ENCODE measurements around the gene ATL2.

DNA sequence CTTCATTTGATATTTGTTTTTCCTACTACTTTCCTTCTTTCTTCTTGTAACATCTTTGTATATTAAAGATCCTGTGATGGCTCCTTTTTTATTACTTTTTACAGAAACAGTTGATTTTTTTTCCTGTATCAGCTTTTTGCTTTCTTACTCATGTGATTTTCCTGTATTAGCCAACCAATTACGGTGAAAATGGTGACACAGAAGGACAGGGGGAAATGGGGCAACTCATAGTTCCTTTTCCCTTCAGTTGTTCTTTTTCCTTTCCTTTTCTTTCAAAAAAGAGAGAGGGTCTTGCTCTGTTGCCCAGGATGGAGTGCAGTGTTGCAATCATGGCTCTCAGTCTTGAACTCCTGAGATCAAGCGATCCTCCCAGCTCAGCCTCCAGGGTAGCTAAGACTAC lies 117.8 kb downstream of the ATL2 start:
- TF ChIP-seq, protein P1, sequence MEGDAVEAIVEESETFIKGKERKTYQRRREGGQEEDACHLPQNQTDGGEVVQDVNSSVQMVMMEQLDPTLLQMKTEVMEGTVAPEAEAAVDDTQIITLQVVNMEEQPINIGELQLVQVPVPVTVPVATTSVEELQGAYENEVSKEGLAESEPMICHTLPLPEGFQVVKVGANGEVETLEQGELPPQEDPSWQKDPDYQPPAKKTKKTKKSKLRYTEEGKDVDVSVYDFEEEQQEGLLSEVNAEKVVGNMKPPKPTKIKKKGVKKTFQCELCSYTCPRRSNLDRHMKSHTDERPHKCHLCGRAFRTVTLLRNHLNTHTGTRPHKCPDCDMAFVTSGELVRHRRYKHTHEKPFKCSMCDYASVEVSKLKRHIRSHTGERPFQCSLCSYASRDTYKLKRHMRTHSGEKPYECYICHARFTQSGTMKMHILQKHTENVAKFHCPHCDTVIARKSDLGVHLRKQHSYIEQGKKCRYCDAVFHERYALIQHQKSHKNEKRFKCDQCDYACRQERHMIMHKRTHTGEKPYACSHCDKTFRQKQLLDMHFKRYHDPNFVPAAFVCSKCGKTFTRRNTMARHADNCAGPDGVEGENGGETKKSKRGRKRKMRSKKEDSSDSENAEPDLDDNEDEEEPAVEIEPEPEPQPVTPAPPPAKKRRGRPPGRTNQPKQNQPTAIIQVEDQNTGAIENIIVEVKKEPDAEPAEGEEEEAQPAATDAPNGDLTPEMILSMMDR (IDR thresholded peaks at IDR 0.05; ENCODE audit: low read length), result no peak
- TF ChIP-seq EZH2 (IDR thresholded peaks at IDR 0.05; ENCODE audit: borderline replicate concordance, low read length), result no peak
